Hepatic stellate cell (primary cell): ENCODE measurements around the gene TBPL2.
"Not testable (repeated sequence)": the region's sequence is repeated elsewhere in the genome, so short reads cannot be mapped to it uniquely, and the experiment has no call there.

ENCODE experiments used
- DNase-seq: peaks from one replicate; pipeline ENCODE4 v3.0.0; 2011; ENCODE audit warnings: low spot score

Gene TBPL2

GRCh38 chr14:55440385-55440784 is at the start of gene TBPL2:
TBPL2 (minus strand) TSS chr14:55440616; CDS start chr14:55440449, 167 bp downstream.
- DNase-seq = no peak

GRCh38 chr14:55488204-55488603 is 47.8 kb upstream of the TBPL2 start:
- no peak for DNase-seq

- no peak for DNase-seq
Observed at GRCh38 chr14:55482936-55483605, 42.7 kb upstream of the TBPL2 start.

GRCh38 chr14:55481769-55482168 is 41.4 kb upstream of the TBPL2 start:
- DNase-seq = no peak

- no peak for DNase-seq
Observed at GRCh38 chr14:55477680-55478079, 37.3 kb upstream of the TBPL2 start.

- DNase-seq = not testable (repeated sequence)
Observed at GRCh38 chr14:55476448-55476847, 36.0 kb upstream of the TBPL2 start.

GRCh38 chr14:55473786-55474185 is 33.4 kb upstream of the TBPL2 start:
- no peak for DNase-seq

GRCh38 chr14:55470025-55470424 is 29.6 kb upstream of the TBPL2 start:
- no peak for DNase-seq

GRCh38 chr14:55467307-55467706 is 26.9 kb upstream of the TBPL2 start:
- no peak for DNase-seq

- DNase-seq = no peak
Observed at GRCh38 chr14:55458800-55459515, 18.5 kb upstream of the TBPL2 start.

GRCh38 chr14:55457496-55457895 is 17.1 kb upstream of the TBPL2 start:
- no peak for DNase-seq

GRCh38 chr14:55456411-55456810 is 16.0 kb upstream of the TBPL2 start:
- DNase-seq = not testable (repeated sequence)

GRCh38 chr14:55454264-55455002 is 14.0 kb upstream of the TBPL2 start:
- DNase-seq = no peak

- DNase-seq = no peak
Observed at GRCh38 chr14:55451950-55452349, 11.5 kb upstream of the TBPL2 start.

GRCh38 chr14:55451398-55451797 is 11.0 kb upstream of the TBPL2 start:
- no peak for DNase-seq

GRCh38 chr14:55450987-55451386 is 10.6 kb upstream of the TBPL2 start:
- no peak for DNase-seq

- no peak for DNase-seq
Observed at GRCh38 chr14:55450539-55450938, 10.1 kb upstream of the TBPL2 start.

GRCh38 chr14:55450124-55450523 is 9.7 kb upstream of the TBPL2 start:
- no peak for DNase-seq

- DNase-seq = no peak
Observed at GRCh38 chr14:55449116-55449515, 8.7 kb upstream of the TBPL2 start.

GRCh38 chr14:55448141-55448614 is 7.8 kb upstream of the TBPL2 start:
- DNase-seq = peak; percentile 68

- DNase-seq = peak; percentile 72
Observed at GRCh38 chr14:55446833-55447232, 6.4 kb upstream of the TBPL2 start.

GRCh38 chr14:55446127-55446736 is 5.8 kb upstream of the TBPL2 start:
- DNase-seq = peak; percentile 59
